22Rv1 (cell line): ENCODE results near the gene TPCN2.

Source experiments
- H3K27ac ChIP-seq: fragments of 450-650 bp; 2 replicates; pipeline ENCODE4 v1.5.1; 2017
- CTCF ChIP-seq: fragments of 450-650 bp; IDR thresholded peaks from 2 replicates; pipeline ENCODE4 v1.5.1; 2017; ENCODE audit warnings: mild to moderate bottlenecking
- ZFX ChIP-seq: fragments of 450-650 bp; IDR thresholded peaks from 2 replicates; pipeline ENCODE4 v1.6.1; 2017; ENCODE audit warnings: antibody characterized with exemption, borderline replicate concordance

Gene TPCN2

GRCh38 chr11:69158301-69159149, 109.8 kb downstream of the TPCN2 start:
- no peak for TF ChIP-seq ZFX
- TF ChIP-seq CTCF: no peak
- H3K27ac ChIP-seq: no peak overlapping the region

- TF ChIP-seq CTCF (no peak), ZFX (no peak)
- no peak overlapping the region for H3K27ac ChIP-seq
These were observed 110.6 kb downstream of the TPCN2 start for GRCh38 chr11:69159150-69159852.

- TF ChIP-seq CTCF (no peak), ZFX (no peak)
- no peak overlapping the region for H3K27ac ChIP-seq
These were observed 111.8 kb downstream of the TPCN2 start for GRCh38 chr11:69160296-69161116.

- TF ChIP-seq ZFX (no peak), CTCF (no peak)
- no peak overlapping the region for H3K27ac ChIP-seq
These were observed 112.3 kb downstream of the TPCN2 start for GRCh38 chr11:69161117-69161407.

GRCh38 chr11:69162505-69162904, 113.8 kb downstream of the TPCN2 start:
- TF ChIP-seq CTCF: no peak

GRCh38 chr11:69163842-69164241, 115.1 kb downstream of the TPCN2 start:
- TF ChIP-seq ZFX (no peak), CTCF (no peak)
- H3K27ac ChIP-seq: no peak overlapping the region

More at GRCh38 chr11:69162505-69162904, 113.8 kb downstream of the TPCN2 start:
- no peak overlapping the region for H3K27ac ChIP-seq

GRCh38 chr11:69164824-69165223, 116.1 kb downstream of the TPCN2 start:
- H3K27ac ChIP-seq: no peak overlapping the region
- no peak for TF ChIP-seq ZFX
- TF ChIP-seq CTCF: no peak
